H7 (cell line): ENCODE data around the gene RAB17. TPM values are rescaled to one million over a fixed set of nuclear protein-coding genes. Genes with fewer than 3 reads are reported as not detected.

Experiments
- DNase-seq: peaks from one replicate; pipeline ENCODE4 v3.0.0; 2012
- H3K27me3 ChIP-seq: 2 replicates; pipeline ENCODE4 v1.6.0; 2011; ENCODE audit warnings: mild to moderate bottlenecking, low read length; ENCODE audit not compliant: control insufficient read depth, insufficient read depth
- H3K36me3 ChIP-seq: replicated peaks from 2 replicates; pipeline ENCODE4 v1.5.1; 2011; ENCODE audit warnings: low read length; ENCODE audit not compliant: control insufficient read depth, insufficient read depth
- H3K4me3 ChIP-seq: 2 replicates; pipeline ENCODE4 v1.5.1; 2011; ENCODE audit warnings: low read depth, mild to moderate bottlenecking, control low read depth, low read length, moderate library complexity; ENCODE audit not compliant: insufficient read depth
- total RNA-seq: library from RNA; depleted of rRNA; stranded (reverse); fragments of >200 nt; shearing (Covaris generic); gene quantifications from 2 replicates; pipeline ENCODE4 v1.2.3, GENCODE V29; 2014; rRNA removed

The RAB17 gene
- total RNA-seq: 23.3 and 25.5 TPM in 2 replicates

GRCh38 chr2:237590272-237591140 lies at the start of gene RAB17:
Gene RAB17 (minus strand): TSS chr2:237590734. CDS start chr2:237586154, 4,580 bp downstream.
- H3K27me3 ChIP-seq: no peaks in the 10 kb centered on the region
- peak within 1 kb of the TSS; percentile 51 for H3K4me3 ChIP-seq
- H3K36me3 ChIP-seq: no peaks in the 10 kb centered on the region; the same call in none of the 2 replicates
- DNase-seq: no peak

- DNase-seq: no peak
- H3K4me3 ChIP-seq: no peak overlapping the region
- no peaks in the 10 kb centered on the region for H3K27me3 ChIP-seq
- peaks cover 1% of the 10 kb centered on the region for H3K36me3 ChIP-seq
Observed at GRCh38 chr2:237639836-237640220, 49.3 kb upstream of the RAB17 start.

- no peak for DNase-seq
- Histone ChIP-seq H3K36me3 (peaks cover 1% of the 10 kb centered on the region), H3K4me3 (no peak overlapping the region), H3K27me3 (no peaks in the 10 kb centered on the region)
Observed at GRCh38 chr2:237639052-237639835, 48.7 kb upstream of the RAB17 start.

- peaks cover 1% of the 10 kb centered on the region for H3K36me3 ChIP-seq
- DNase-seq: no peak
- no peak overlapping the region for H3K4me3 ChIP-seq
- H3K27me3 ChIP-seq: no peaks in the 10 kb centered on the region
Observed at GRCh38 chr2:237638176-237638575, 47.6 kb upstream of the RAB17 start.

- DNase-seq: no peak
- no peaks in the 10 kb centered on the region for H3K27me3 ChIP-seq
- H3K36me3 ChIP-seq: peaks cover 1% of the 10 kb centered on the region
- no peak overlapping the region for H3K4me3 ChIP-seq
Observed at GRCh38 chr2:237637429-237638135, 47.0 kb upstream of the RAB17 start.

GRCh38 chr2:237636578-237636977 lies 46.0 kb upstream of the RAB17 start:
- Histone ChIP-seq H3K36me3 (peaks cover 1% of the 10 kb centered on the region), H3K4me3 (no peak overlapping the region), H3K27me3 (no peaks in the 10 kb centered on the region)
- DNase-seq: no peak

GRCh38 chr2:237633061-237633561 lies 42.6 kb upstream of the RAB17 start:
- DNase-seq: peak; percentile 14
- H3K36me3 ChIP-seq: no peaks in the 10 kb centered on the region; the same call in 1 of the 2 replicates
- H3K27me3 ChIP-seq: peaks cover 3% of the 10 kb centered on the region; the same call in 1 of the 2 replicates
- H3K4me3 ChIP-seq: no peak overlapping the region

GRCh38 chr2:237631801-237632585 lies 41.5 kb upstream of the RAB17 start:
- Histone ChIP-seq H3K27me3 (peaks cover 4% of the 10 kb centered on the region), H3K36me3 (no peaks in the 10 kb centered on the region; the same call in 1 of the 2 replicates), H3K4me3 (no peak overlapping the region)
- DNase-seq: peak; percentile 41

GRCh38 chr2:237631007-237631785 lies 40.7 kb upstream of the RAB17 start:
- peaks cover 10% of the 10 kb centered on the region for H3K27me3 ChIP-seq
- DNase-seq: peak; percentile 41
- H3K36me3 ChIP-seq: no peaks in the 10 kb centered on the region; the same call in 1 of the 2 replicates
- no peak overlapping the region for H3K4me3 ChIP-seq

GRCh38 chr2:237630216-237631000 lies 39.9 kb upstream of the RAB17 start:
- Histone ChIP-seq H3K27me3 (peaks cover 10% of the 10 kb centered on the region), H3K36me3 (no peaks in the 10 kb centered on the region; the same call in 1 of the 2 replicates)

GRCh38 chr2:237629739-237630138 lies 39.2 kb upstream of the RAB17 start:
- Histone ChIP-seq H3K4me3 (no peak overlapping the region), H3K36me3 (no peaks in the 10 kb centered on the region; the same call in 1 of the 2 replicates), H3K27me3 (peaks cover 10% of the 10 kb centered on the region)
- no peak for DNase-seq

More at GRCh38 chr2:237630216-237631000, 39.9 kb upstream of the RAB17 start:
- DNase-seq: peak; percentile 61
- no peak overlapping the region for H3K4me3 ChIP-seq

GRCh38 chr2:237629188-237629534 lies 38.6 kb upstream of the RAB17 start:
- H3K36me3 ChIP-seq: no peaks in the 10 kb centered on the region; the same call in 1 of the 2 replicates
- DNase-seq: no peak
- H3K27me3 ChIP-seq: peaks cover 10% of the 10 kb centered on the region
- no peak overlapping the region for H3K4me3 ChIP-seq
